HEK293 (cell line): Measurements from ENCODE around the gene ELOVL5.

Experiments used
- CTCF ChIA-PET: fragments of 350-600 bp; formaldehyde crosslinking; extraction: SDS; loops from one replicate; lab custom pipeline; 2021; ENCODE audit warnings: antibody characterized with exemption; lab: Yijun Ruan, JAX
- POLR2A ChIA-PET: fragments of 300-600 bp; formaldehyde crosslinking; extraction: SDS; loops from one replicate; lab custom pipeline; 2020; ENCODE audit warnings: antibody characterized with exemption, inconsistent platforms; lab: Yijun Ruan, JAX
- H3K27ac ChIP-seq: fragments of 200-500 bp; sonication (Bioruptor generic); 2 replicates; pipeline ENCODE4 v1.5.1; 2014; ENCODE audit warnings: low read depth, low read length, control low read depth, inconsistent platforms; ENCODE audit errors: extremely low read depth
- H3K36me3 ChIP-seq, 2 experiments: fragments of 200-500 bp in 1 of 2; sonication (Bioruptor generic) in 1 of 2; 1 replicate in 1 of 2; 2 replicates in 1 of 2; pipeline ENCODE4 v1.5.1; 2014 to 2017; ENCODE audit warnings: inconsistent platforms in 2 of 2, low read length in 2 of 2; ENCODE audit not compliant: control insufficient read depth in 2 of 2, insufficient read depth in 1 of 2
- H3K4me1 ChIP-seq: fragments of 200-500 bp; sonication (Bioruptor generic); 2 replicates; pipeline ENCODE4 v1.5.1; 2014; ENCODE audit warnings: mild to moderate bottlenecking, low read length, inconsistent platforms; ENCODE audit not compliant: control insufficient read depth, insufficient read depth
- H3K4me3 ChIP-seq: 2 replicates; pipeline ENCODE4 v1.5.1; 2011; ENCODE audit warnings: low read depth, mild to moderate bottlenecking, control low read depth, low read length, moderate library complexity
- H3K9me3 ChIP-seq: fragments of 200-500 bp; sonication (Bioruptor generic); 2 replicates; pipeline ENCODE4 v1.5.1; 2014; ENCODE audit warnings: low read depth, low read length, inconsistent platforms; ENCODE audit not compliant: control insufficient read depth, insufficient read depth
- KLF16 ChIP-seq: fragments of 450-650 bp; formaldehyde crosslinking; IDR thresholded peaks from 2 replicates; pipeline ENCODE4 v1.5.1; 2017; ENCODE audit warnings: missing biosample characterization, missing genetic modification characterization
- SP3 ChIP-seq: fragments of 450-650 bp; formaldehyde crosslinking; IDR thresholded peaks from 2 replicates; pipeline ENCODE4 v1.5.1; 2016; ENCODE audit warnings: missing biosample characterization, missing genetic modification characterization
- ZNF221 ChIP-seq: fragments of 450-650 bp; formaldehyde crosslinking; IDR thresholded peaks from 2 replicates; pipeline ENCODE4 v1.5.1; 2017; ENCODE audit warnings: missing biosample characterization, missing genetic modification characterization, borderline replicate concordance
- ZNF248 ChIP-seq: fragments of 450-650 bp; formaldehyde crosslinking; IDR thresholded peaks from 2 replicates; pipeline ENCODE4 v1.5.1; 2017; ENCODE audit warnings: missing biosample characterization, missing genetic modification characterization
- ZNF274 ChIP-seq, 2 experiments: fragments of 200-500 bp in 1 of 2; fragments of 450-650 bp in 1 of 2; sonication (Bioruptor generic) in 1 of 2; formaldehyde crosslinking in 1 of 2; IDR thresholded peaks; 2 replicates each; pipeline versions ENCODE4 v1.5.1 to v1.6.1; 2014 to 2016; ENCODE audit warnings: borderline replicate concordance in 1 of 2, inconsistent platforms in 1 of 2, low read length in 1 of 2, missing biosample characterization in 1 of 2, missing genetic modification characterization in 1 of 2
- ZNF292 ChIP-seq: fragments of 450-650 bp; formaldehyde crosslinking; IDR thresholded peaks from 2 replicates; pipeline ENCODE4 v1.5.1; 2016; ENCODE audit warnings: low read depth, missing biosample characterization, missing genetic modification characterization, borderline replicate concordance
- ZNF548 ChIP-seq: fragments of 450-650 bp; formaldehyde crosslinking; IDR thresholded peaks from 2 replicates; pipeline ENCODE4 v1.5.1; 2016; ENCODE audit warnings: missing biosample characterization, missing genetic modification characterization
- ZNF555 ChIP-seq: fragments of 450-650 bp; formaldehyde crosslinking; conservative IDR thresholded peaks from 2 replicates; pipeline ENCODE4 v1.5.1; 2017; ENCODE audit warnings: missing biosample characterization, mild to moderate bottlenecking, missing genetic modification characterization, inconsistent platforms
- ZNF571 ChIP-seq: fragments of 450-650 bp; formaldehyde crosslinking; IDR thresholded peaks from 2 replicates; pipeline ENCODE4 v1.5.0; 2017; ENCODE audit warnings: missing biosample characterization, missing genetic modification characterization
- ZNF626 ChIP-seq: fragments of 450-650 bp; sonication (Bioruptor Pico); formaldehyde crosslinking; IDR thresholded peaks from 2 replicates; pipeline ENCODE4 v1.5.1; 2018; ENCODE audit warnings: missing biosample characterization, missing genetic modification characterization, inconsistent platforms
- ZNF768 ChIP-seq: fragments of 450-650 bp; formaldehyde crosslinking; IDR thresholded peaks from 2 replicates; pipeline ENCODE4 v1.5.1; 2018; ENCODE audit warnings: missing biosample characterization, mild to moderate bottlenecking, missing genetic modification characterization
- TF ChIP-seq, protein P1 (sequence below): fragments of 450-650 bp; formaldehyde crosslinking; IDR thresholded peaks from 2 replicates; pipeline ENCODE4 v1.5.1; 2016; ENCODE audit warnings: missing biosample characterization, missing genetic modification characterization
- TF ChIP-seq, protein P2 (sequence below): fragments of 450-650 bp; formaldehyde crosslinking; IDR thresholded peaks from 2 replicates; pipeline ENCODE4 v1.5.1; 2017; ENCODE audit warnings: missing biosample characterization, mild to moderate bottlenecking, missing genetic modification characterization, moderate library complexity
- TF ChIP-seq, protein P3 (sequence below): fragments of 450-650 bp; formaldehyde crosslinking; IDR thresholded peaks from 2 replicates; pipeline ENCODE4 v1.5.1; 2016; ENCODE audit warnings: missing biosample characterization, missing genetic modification characterization
- TF ChIP-seq, protein P4 (sequence below): sonication (generic); formaldehyde crosslinking; IDR thresholded peaks from 2 replicates; pipeline ENCODE4 v1.8.1; 2022; ENCODE audit warnings: mild to moderate bottlenecking, moderate library complexity, missing genetic modification reagents
- TF ChIP-seq, protein P5 (sequence below): fragments of 450-650 bp; formaldehyde crosslinking; IDR thresholded peaks from 2 replicates; pipeline ENCODE4 v1.5.1; 2016; ENCODE audit warnings: missing biosample characterization, missing genetic modification characterization
- TF ChIP-seq, protein P6 (sequence below): fragments of 450-650 bp; formaldehyde crosslinking; IDR thresholded peaks from 2 replicates; pipeline ENCODE4 v1.5.1; 2016; ENCODE audit warnings: missing biosample characterization, missing genetic modification characterization, low read depth
- TF ChIP-seq, protein P7 (sequence below): fragments of 450-650 bp; formaldehyde crosslinking; IDR thresholded peaks from 2 replicates; pipeline ENCODE4 v1.5.1; 2017; ENCODE audit warnings: missing biosample characterization, missing genetic modification characterization

ELOVL5 gene

DNA sequence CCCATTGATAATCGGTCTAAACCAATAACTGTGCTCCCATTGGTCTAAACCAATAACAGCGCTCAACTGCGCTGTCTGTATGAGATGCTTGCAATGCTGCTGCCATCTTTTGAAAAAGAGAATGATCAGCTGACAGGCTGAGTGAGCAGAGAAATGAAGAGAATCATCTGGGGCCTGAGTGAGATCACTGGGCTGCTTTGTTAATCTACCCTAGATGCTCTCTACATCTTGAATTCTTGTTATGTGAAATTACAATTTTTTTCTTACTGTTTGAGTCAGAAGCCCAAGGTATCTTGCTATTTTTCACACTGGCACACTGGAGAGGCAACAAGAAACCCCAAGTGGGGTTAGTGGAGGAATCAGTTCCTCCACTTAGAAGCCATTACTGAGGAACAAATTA, 108.6 kb downstream of the ELOVL5 start (continued):
- TF ChIP-seq, protein P1, sequence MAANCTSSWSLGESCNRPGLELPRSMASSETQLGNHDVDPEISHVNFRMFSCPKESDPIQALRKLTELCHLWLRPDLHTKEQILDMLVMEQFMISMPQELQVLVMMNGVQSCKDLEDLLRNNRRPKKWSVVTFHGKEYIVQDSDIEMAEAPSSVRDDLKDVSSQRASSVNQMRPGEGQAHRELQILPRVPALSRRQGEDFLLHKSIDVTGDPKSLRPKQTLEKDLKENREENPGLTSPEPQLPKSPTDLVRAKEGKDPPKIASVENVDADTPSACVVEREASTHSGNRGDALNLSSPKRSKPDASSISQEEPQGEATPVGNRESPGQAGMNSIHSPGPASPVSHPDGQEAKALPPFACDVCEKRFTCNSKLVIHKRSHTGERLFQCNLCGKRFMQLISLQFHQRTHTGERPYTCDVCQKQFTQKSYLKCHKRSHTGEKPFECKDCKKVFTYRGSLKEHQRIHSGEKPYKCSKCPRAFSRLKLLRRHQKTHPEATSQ (tag by site-specific recombination) = no peak
- TF ChIP-seq ZNF221 (no peak), ZNF248 (no peak), ZNF548 (tag by site-specific recombination) (no peak), SP3 (tag by site-specific recombination) (no peak), KLF16 (no peak), ZNF768 (tag by site-specific recombination) (no peak), ZNF571 (no peak), ZNF274 (IDR thresholded peaks at IDR 0.05; ENCODE audit: low read length) (no peak), ZNF274 (tag by site-specific recombination; IDR thresholded peaks at IDR 0.05; ENCODE audit: borderline replicate concordance) (no peak)
- TF ChIP-seq, protein P2, sequence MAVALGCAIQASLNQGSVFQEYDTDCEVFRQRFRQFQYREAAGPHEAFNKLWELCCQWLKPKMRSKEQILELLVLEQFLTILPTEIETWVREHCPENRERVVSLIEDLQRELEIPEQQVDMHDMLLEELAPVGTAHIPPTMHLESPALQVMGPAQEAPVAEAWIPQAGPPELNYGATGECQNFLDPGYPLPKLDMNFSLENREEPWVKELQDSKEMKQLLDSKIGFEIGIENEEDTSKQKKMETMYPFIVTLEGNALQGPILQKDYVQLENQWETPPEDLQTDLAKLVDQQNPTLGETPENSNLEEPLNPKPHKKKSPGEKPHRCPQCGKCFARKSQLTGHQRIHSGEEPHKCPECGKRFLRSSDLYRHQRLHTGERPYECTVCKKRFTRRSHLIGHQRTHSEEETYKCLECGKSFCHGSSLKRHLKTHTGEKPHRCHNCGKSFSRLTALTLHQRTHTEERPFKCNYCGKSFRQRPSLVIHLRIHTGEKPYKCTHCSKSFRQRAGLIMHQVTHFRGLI (tag by site-specific recombination) = no peak
- TF ChIP-seq, protein P3, sequence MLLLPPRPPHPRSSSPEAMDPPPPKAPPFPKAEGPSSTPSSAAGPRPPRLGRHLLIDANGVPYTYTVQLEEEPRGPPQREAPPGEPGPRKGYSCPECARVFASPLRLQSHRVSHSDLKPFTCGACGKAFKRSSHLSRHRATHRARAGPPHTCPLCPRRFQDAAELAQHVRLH = no peak

DNA sequence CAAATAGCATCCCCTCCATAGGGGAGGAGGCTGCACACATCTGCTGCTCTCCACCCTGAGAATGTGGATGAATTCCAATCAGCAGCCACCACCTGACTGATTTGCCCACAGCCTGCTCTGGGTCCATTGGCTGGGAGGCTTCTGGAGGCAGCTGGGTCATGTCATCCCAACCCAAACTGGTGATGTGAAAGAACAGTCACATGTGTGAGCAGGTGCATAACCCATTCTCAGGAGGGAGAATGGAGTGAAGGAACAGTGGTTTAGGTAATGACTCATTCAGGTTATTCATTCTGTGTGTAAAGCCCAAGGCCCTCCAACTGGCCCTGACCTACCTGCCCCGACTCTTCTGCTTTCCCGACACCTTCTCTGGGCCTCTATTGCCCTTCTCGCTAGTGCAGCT, 109.2 kb downstream of the ELOVL5 start:
- no peaks in the 10 kb centered on the region for H3K36me3 ChIP-seq
- TF ChIP-seq, protein P4, sequence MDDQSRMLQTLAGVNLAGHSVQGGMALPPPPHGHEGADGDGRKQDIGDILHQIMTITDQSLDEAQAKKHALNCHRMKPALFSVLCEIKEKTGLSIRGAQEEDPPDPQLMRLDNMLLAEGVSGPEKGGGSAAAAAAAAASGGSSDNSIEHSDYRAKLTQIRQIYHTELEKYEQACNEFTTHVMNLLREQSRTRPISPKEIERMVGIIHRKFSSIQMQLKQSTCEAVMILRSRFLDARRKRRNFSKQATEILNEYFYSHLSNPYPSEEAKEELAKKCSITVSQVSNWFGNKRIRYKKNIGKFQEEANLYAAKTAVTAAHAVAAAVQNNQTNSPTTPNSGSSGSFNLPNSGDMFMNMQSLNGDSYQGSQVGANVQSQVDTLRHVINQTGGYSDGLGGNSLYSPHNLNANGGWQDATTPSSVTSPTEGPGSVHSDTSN (CRISPR knock-in tag) = no peak
- TF ChIP-seq, protein P5, sequence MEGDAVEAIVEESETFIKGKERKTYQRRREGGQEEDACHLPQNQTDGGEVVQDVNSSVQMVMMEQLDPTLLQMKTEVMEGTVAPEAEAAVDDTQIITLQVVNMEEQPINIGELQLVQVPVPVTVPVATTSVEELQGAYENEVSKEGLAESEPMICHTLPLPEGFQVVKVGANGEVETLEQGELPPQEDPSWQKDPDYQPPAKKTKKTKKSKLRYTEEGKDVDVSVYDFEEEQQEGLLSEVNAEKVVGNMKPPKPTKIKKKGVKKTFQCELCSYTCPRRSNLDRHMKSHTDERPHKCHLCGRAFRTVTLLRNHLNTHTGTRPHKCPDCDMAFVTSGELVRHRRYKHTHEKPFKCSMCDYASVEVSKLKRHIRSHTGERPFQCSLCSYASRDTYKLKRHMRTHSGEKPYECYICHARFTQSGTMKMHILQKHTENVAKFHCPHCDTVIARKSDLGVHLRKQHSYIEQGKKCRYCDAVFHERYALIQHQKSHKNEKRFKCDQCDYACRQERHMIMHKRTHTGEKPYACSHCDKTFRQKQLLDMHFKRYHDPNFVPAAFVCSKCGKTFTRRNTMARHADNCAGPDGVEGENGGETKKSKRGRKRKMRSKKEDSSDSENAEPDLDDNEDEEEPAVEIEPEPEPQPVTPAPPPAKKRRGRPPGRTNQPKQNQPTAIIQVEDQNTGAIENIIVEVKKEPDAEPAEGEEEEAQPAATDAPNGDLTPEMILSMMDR (tag by site-specific recombination) = no peak
- TF ChIP-seq, protein P6, sequence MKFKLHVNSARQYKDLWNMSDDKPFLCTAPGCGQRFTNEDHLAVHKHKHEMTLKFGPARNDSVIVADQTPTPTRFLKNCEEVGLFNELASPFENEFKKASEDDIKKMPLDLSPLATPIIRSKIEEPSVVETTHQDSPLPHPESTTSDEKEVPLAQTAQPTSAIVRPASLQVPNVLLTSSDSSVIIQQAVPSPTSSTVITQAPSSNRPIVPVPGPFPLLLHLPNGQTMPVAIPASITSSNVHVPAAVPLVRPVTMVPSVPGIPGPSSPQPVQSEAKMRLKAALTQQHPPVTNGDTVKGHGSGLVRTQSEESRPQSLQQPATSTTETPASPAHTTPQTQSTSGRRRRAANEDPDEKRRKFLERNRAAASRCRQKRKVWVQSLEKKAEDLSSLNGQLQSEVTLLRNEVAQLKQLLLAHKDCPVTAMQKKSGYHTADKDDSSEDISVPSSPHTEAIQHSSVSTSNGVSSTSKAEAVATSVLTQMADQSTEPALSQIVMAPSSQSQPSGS (tag by site-specific recombination) = no peak
- TF ChIP-seq, protein P7, sequence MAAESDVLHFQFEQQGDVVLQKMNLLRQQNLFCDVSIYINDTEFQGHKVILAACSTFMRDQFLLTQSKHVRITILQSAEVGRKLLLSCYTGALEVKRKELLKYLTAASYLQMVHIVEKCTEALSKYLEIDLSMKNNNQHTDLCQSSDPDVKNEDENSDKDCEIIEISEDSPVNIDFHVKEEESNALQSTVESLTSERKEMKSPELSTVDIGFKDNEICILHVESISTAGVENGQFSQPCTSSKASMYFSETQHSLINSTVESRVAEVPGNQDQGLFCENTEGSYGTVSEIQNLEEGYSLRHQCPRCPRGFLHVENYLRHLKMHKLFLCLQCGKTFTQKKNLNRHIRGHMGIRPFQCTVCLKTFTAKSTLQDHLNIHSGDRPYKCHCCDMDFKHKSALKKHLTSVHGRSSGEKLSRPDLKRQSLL (tag by site-specific recombination) = no peak
- TF ChIP-seq ZNF555 (tag by site-specific recombination) (no peak), ZNF626 (tag by site-specific recombination) (no peak), ZNF292 (no peak)
- H3K4me1 ChIP-seq = no peaks in the 10 kb centered on the region
- H3K27ac ChIP-seq = no peak overlapping the region
- H3K9me3 ChIP-seq = no peaks in the 10 kb centered on the region
- ChIA-PET CTCF (interaction anchor here (0.6 kb wide), 1 partner anchor 20 kb away, joined by 3 read pairs; no protein-coding TSS in a partner anchor), POLR2A (no interaction called here)
- H3K4me3 ChIP-seq = no peak overlapping the region
